Fibroblast of lung (primary cell): Measurements from ENCODE around the gene PACRG. TPM values are rescaled to one million over a fixed set of nuclear protein-coding genes. Genes with fewer than 3 reads are reported as not detected.

Experiments used
- DNase-seq, 2 donors: peaks; one replicate each; pipeline versions ENCODE4 v3.0.0 to v3.0.0-alpha.2; 2010; ENCODE audit warnings: low read depth in 2 of 2
- H2AFZ ChIP-seq: 2 replicates; pipeline ENCODE4 v1.5.1; 2012; ENCODE audit warnings: low read length, control low read depth, inconsistent platforms
- H3K27ac ChIP-seq: 2 replicates; pipeline ENCODE4 v1.5.1; 2011; ENCODE audit warnings: low read length, control low read depth; ENCODE audit not compliant: insufficient read depth
- H3K27me3 ChIP-seq: 2 replicates; pipeline ENCODE4 v1.5.1; 2011; ENCODE audit warnings: mild to moderate bottlenecking, low read length; ENCODE audit not compliant: control insufficient read depth, insufficient read depth
- H3K36me3 ChIP-seq: 2 replicates; pipeline ENCODE4 v1.5.1; 2011; ENCODE audit warnings: low read length; ENCODE audit not compliant: control insufficient read depth, insufficient read depth
- H3K4me1 ChIP-seq: 2 replicates; pipeline ENCODE4 v1.5.1; 2011; ENCODE audit warnings: low read length; ENCODE audit not compliant: control insufficient read depth, insufficient read depth; ENCODE audit errors: extremely low read depth
- H3K4me2 ChIP-seq: 2 replicates; pipeline ENCODE4 v1.5.1; 2011; ENCODE audit warnings: low read length, control low read depth; ENCODE audit not compliant: insufficient read depth; ENCODE audit errors: extremely low read depth
- H3K4me3 ChIP-seq, 4 experiments: fragments of 200-600 bp in 1 of 4; sonication (generic) in 1 of 4; replicated peaks in 1 of 4; 2 replicates each; pipeline ENCODE4 v1.5.1; 2011 to 2016; ENCODE audit warnings: low read length in 4 of 4, low read depth in 3 of 4, mild to moderate bottlenecking in 3 of 4, control low read depth in 2 of 4, inconsistent platforms in 1 of 4, mixed read lengths in 1 of 4; ENCODE audit not compliant: insufficient read depth in 1 of 4; ENCODE audit errors: control extremely low read depth in 1 of 4
- H3K79me2 ChIP-seq: 2 replicates; pipeline ENCODE4 v1.5.1; 2012; ENCODE audit warnings: mild to moderate bottlenecking, low read length, inconsistent platforms; ENCODE audit not compliant: control insufficient read depth, insufficient read depth
- H3K9ac ChIP-seq: 2 replicates; pipeline ENCODE4 v1.5.1; 2011; ENCODE audit warnings: mild to moderate bottlenecking, low read length, control low read depth; ENCODE audit not compliant: insufficient read depth
- H3K9me3 ChIP-seq: 2 replicates; pipeline ENCODE4 v1.5.1; 2012; ENCODE audit warnings: low read depth, low read length; ENCODE audit not compliant: control insufficient read depth, insufficient read depth
- H4K20me1 ChIP-seq: 2 replicates; pipeline ENCODE4 v1.5.1; 2011; ENCODE audit warnings: low read length; ENCODE audit not compliant: control insufficient read depth, insufficient read depth; ENCODE audit errors: extremely low read depth
- EZH2 ChIP-seq: IDR thresholded peaks from 2 replicates; pipeline ENCODE4 v1.5.1; 2012; ENCODE audit warnings: low read length, control low read depth, mild to moderate bottlenecking; ENCODE audit errors: missing control alignments
- polyA plus RNA-seq, 2 donors: library from polyadenylated mRNA; depleted of rRNA in 1 of 2; stranded (reverse) in 1 of 2; unstranded in 1 of 2; fragments of >200 nt; gene quantifications; 2 replicates each; pipeline ENCODE4 v1.2.1, GENCODE V29; 2011 to 2012; ENCODE audit warnings: missing spikeins in 1 of 2
- total RNA-seq: library from RNA; depleted of rRNA; stranded (reverse); fragments of >200 nt; gene quantifications from 2 replicates; pipeline ENCODE4 v1.2.1, GENCODE V29; 2014
- TF ChIP-seq, protein P1 (sequence below), 2 donors: IDR thresholded peaks in 1 of 2; conservative IDR thresholded peaks in 1 of 2; 1 replicate in 1 of 2; 2 replicates in 1 of 2; pipeline ENCODE4 v1.5.1; 2011 to 2012; ENCODE audit warnings: low read length in 2 of 2, control low read depth in 1 of 2, inconsistent platforms in 1 of 2, low read depth in 1 of 2, mild to moderate bottlenecking in 1 of 2

Gene PACRG
- total and polyA plus RNA-seq, 2 donors (not counting 1 experiment from before 2014, with no cell fraction given): 0.30 to 0.66 TPM

DNA sequence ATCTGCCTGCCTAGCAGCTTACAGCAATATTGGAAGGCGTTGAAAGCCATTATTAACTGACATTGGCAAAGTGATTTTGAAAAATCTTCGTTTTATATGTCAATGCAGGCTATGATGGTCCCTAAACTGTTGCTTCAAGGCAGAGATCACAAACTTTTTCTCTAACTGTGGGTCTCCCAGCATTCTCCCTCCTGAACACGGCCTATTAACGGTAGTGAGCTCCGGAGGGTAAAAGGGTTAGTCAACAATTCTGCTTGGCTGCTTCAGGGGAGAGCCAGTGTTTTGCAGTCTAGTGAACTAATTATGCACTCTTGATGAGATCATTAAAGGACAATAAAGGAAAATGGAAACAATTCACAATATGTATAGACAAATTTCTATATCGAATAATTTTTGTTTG, 424.9 kb downstream of the PACRG start:
- no peak overlapping the region for H3K4me3 ChIP-seq
- no peaks in the 10 kb centered on the region for H4K20me1 ChIP-seq
- no peak for TF ChIP-seq EZH2
- TF ChIP-seq, protein P1, sequence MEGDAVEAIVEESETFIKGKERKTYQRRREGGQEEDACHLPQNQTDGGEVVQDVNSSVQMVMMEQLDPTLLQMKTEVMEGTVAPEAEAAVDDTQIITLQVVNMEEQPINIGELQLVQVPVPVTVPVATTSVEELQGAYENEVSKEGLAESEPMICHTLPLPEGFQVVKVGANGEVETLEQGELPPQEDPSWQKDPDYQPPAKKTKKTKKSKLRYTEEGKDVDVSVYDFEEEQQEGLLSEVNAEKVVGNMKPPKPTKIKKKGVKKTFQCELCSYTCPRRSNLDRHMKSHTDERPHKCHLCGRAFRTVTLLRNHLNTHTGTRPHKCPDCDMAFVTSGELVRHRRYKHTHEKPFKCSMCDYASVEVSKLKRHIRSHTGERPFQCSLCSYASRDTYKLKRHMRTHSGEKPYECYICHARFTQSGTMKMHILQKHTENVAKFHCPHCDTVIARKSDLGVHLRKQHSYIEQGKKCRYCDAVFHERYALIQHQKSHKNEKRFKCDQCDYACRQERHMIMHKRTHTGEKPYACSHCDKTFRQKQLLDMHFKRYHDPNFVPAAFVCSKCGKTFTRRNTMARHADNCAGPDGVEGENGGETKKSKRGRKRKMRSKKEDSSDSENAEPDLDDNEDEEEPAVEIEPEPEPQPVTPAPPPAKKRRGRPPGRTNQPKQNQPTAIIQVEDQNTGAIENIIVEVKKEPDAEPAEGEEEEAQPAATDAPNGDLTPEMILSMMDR (conservative IDR thresholded peaks at IDR 0.05 in 1 of 2, IDR thresholded peaks at IDR 0.05 in 1 of 2; ENCODE audit: low read depth in 1 of 2, low read length in 2 of 2): no peak
- H3K9me3 ChIP-seq: no peaks in the 10 kb centered on the region
- H3K4me2 ChIP-seq: no peak overlapping the region
- no peak overlapping the region for H3K27ac ChIP-seq
- H3K27me3 ChIP-seq: no peaks in the 10 kb centered on the region
- DNase-seq: no peak
- no peaks in the 10 kb centered on the region for H3K79me2 ChIP-seq
- H3K4me1 ChIP-seq: no peaks in the 10 kb centered on the region
- H3K9ac ChIP-seq: no peak overlapping the region
- no peaks in the 10 kb centered on the region for H3K36me3 ChIP-seq
- no peak overlapping the region for H2AFZ ChIP-seq

DNA sequence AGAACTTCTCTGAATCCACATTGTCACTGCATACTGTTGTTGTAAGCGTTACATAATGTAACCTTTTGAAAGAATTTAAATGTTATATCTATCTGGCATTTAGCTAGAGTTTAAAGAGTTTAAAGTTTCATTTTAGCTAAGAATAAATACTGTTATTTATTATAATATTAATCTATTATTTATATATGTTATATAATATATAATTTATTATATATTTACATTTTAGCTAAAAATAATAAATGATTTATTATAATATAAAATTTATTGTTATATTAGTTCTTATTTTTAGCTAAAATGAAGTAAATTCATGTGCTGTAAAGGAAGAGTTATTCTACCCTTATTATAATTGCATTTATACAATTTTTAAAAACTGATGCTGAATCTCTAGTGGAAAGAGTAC, 431.3 kb downstream of the PACRG start:
- no peak overlapping the region for H3K4me3 ChIP-seq
- no peaks in the 10 kb centered on the region for H4K20me1 ChIP-seq
- H3K9me3 ChIP-seq: no peaks in the 10 kb centered on the region
- DNase-seq: no peak
- H3K79me2 ChIP-seq: no peaks in the 10 kb centered on the region
- no peak overlapping the region for H3K4me2 ChIP-seq
- no peaks in the 10 kb centered on the region for H3K27me3 ChIP-seq
- no peak overlapping the region for H2AFZ ChIP-seq
- H3K36me3 ChIP-seq: no peaks in the 10 kb centered on the region
- no peak overlapping the region for H3K27ac ChIP-seq
- TF ChIP-seq, protein P1 (conservative IDR thresholded peaks at IDR 0.05 in 1 of 2, IDR thresholded peaks at IDR 0.05 in 1 of 2; ENCODE audit: low read depth in 1 of 2, low read length in 2 of 2): no peak
- no peak for TF ChIP-seq EZH2
- no peak overlapping the region for H3K9ac ChIP-seq
- no peaks in the 10 kb centered on the region for H3K4me1 ChIP-seq

DNA sequence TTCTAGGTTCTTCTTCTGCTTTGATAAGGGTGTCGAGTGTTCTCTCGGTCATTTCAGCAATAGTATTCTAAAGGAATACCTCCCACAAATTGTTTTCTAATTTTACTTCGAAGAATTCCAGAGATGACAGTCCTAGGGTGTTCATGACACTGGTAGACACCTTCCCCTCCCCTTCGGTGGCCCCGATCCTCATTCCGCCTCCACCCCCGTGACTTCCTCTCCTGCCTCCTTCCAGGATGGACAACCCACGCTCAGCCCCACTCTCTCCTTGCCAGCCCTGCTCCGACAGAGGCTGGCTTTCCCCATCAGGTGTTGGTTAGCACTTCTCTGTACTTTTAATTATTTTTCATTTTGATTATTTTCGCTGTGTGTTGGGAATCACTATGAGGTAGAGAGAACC, 431.9 kb downstream of the PACRG start:
- no peaks in the 10 kb centered on the region for H3K4me1 ChIP-seq
- no peaks in the 10 kb centered on the region for H4K20me1 ChIP-seq
- no peak overlapping the region for H3K9ac ChIP-seq
- no peak overlapping the region for H3K4me3 ChIP-seq
- no peaks in the 10 kb centered on the region for H3K36me3 ChIP-seq
- H3K27me3 ChIP-seq: no peaks in the 10 kb centered on the region
- H3K79me2 ChIP-seq: no peaks in the 10 kb centered on the region
- H3K4me2 ChIP-seq: no peak overlapping the region
- DNase-seq: no peak
- H2AFZ ChIP-seq: no peak overlapping the region
- no peaks in the 10 kb centered on the region for H3K9me3 ChIP-seq
- no peak for TF ChIP-seq EZH2
- TF ChIP-seq, protein P1 (conservative IDR thresholded peaks at IDR 0.05 in 1 of 2, IDR thresholded peaks at IDR 0.05 in 1 of 2; ENCODE audit: low read depth in 1 of 2, low read length in 2 of 2): no peak
- no peak overlapping the region for H3K27ac ChIP-seq
